HFF-Myc (cell line): ENCODE data around the gene COX11.
A peak's percentile ranks its signal among the peaks of the same experiment; 100 is the strongest.

ENCODE experiments used
- DNase-seq: peaks from one replicate; pipeline ENCODE4 v3.0.0-alpha.2; 2011; ENCODE audit warnings: low read depth; ENCODE audit errors: extremely low read depth
- H3K4me3 ChIP-seq: replicated peaks from 2 replicates; pipeline ENCODE4 v1.5.1; 2011; ENCODE audit warnings: low read depth, mild to moderate bottlenecking, control low read depth, low read length
- CTCF ChIP-seq: IDR thresholded peaks from 2 replicates; pipeline ENCODE4 v1.5.1; 2012; ENCODE audit warnings: mild to moderate bottlenecking, low read depth, low read length, control low read depth; ENCODE audit errors: missing control alignments

Gene COX11

GRCh38 chr17:54969658-54970572, 1.5 kb upstream of the COX11 start:
- peak overlapping the region; percentile 75 for H3K4me3 ChIP-seq
- no peak for DNase-seq

GRCh38 chr17:54968988-54969332, 506 bp upstream of the COX11 start:
- peak overlapping the region; percentile 75 for H3K4me3 ChIP-seq
- TF ChIP-seq CTCF, result no peak
- no peak for DNase-seq

More at GRCh38 chr17:54969658-54970572, 1.5 kb upstream of the COX11 start:
- TF ChIP-seq CTCF, result no peak

- no peak for DNase-seq
- H3K4me3 ChIP-seq, result peak overlapping the region; percentile 75
Measured at GRCh38 chr17:54967621-54968261, 713 bp downstream of the COX11 start.

GRCh38 chr17:54956791-54957190, 11.7 kb downstream of the COX11 start:
- H3K4me3 ChIP-seq, result no peak overlapping the region
- no peak for TF ChIP-seq CTCF
- DNase-seq, result no peak

More at GRCh38 chr17:54967621-54968261, 713 bp downstream of the COX11 start:
- TF ChIP-seq CTCF, result no peak

- no peak for TF ChIP-seq CTCF
- no peak for DNase-seq
- H3K4me3 ChIP-seq, result no peak overlapping the region
Measured at GRCh38 chr17:54951286-54951685, 17.2 kb downstream of the COX11 start.

- no peak for TF ChIP-seq CTCF
- DNase-seq, result no peak
- H3K4me3 ChIP-seq, result no peak overlapping the region
Measured at GRCh38 chr17:54950116-54950515, 18.3 kb downstream of the COX11 start.
